PC-3 (cell line): ENCODE results near the gene CYS1.

Experiments
- CTCF ChIP-seq: fragments of 300-600 bp; sonication (generic); conservative IDR thresholded peaks from 2 replicates; pipeline ENCODE4 v1.5.1; 2017; ENCODE audit warnings: antibody characterized with exemption, low read depth, mild to moderate bottlenecking, low read length
- EZH2 ChIP-seq: fragments of 300-600 bp; sonication (generic); IDR thresholded peaks from one replicate; pipeline ENCODE4 v1.6.1; 2017; ENCODE audit warnings: antibody characterized with exemption, mild to moderate bottlenecking, low read length; ENCODE audit not compliant: unreplicated experiment
- EZH2phosphoT487 ChIP-seq: fragments of 300-600 bp; sonication (generic); IDR thresholded peaks from 2 replicates; pipeline ENCODE4 v1.6.1; 2018; ENCODE audit warnings: mild to moderate bottlenecking, antibody characterized with exemption, low read length, borderline replicate concordance

- no peak for TF ChIP-seq CTCF
- TF ChIP-seq EZH2: no peak
- no peak for TF ChIP-seq EZH2phosphoT487
Measured at GRCh38 chr2:10071176-10071575, 9.0 kb downstream of the CYS1 start.
